SJSA1 (cell line): ENCODE results near the gene CALN1. TPM values are rescaled to one million over a fixed set of nuclear protein-coding genes. Genes with fewer than 3 reads are reported as not detected.
"Not testable (repeated sequence)": the region's sequence is repeated elsewhere in the genome, so short reads cannot be mapped to it uniquely, and the experiment has no call there.

Source experiments
- DNase-seq, 2 experiments: peaks; one replicate each; pipeline ENCODE4 v3.0.0-alpha.2; 2015 to 2020; ENCODE audit warnings: low spot score in 2 of 2, low read depth in 1 of 2
- H3K27ac ChIP-seq: fragments of 250-450 bp; sonication (Bioruptor Pico); 2 replicates; pipeline ENCODE4 v1.5.1; 2020; ENCODE audit warnings: mild to moderate bottlenecking, moderate library complexity
- H3K27me3 ChIP-seq: fragments of 250-450 bp; sonication (Bioruptor Pico); replicated peaks from 2 replicates; pipeline ENCODE4 v1.5.1; 2020; ENCODE audit warnings: mild to moderate bottlenecking, moderate library complexity
- H3K36me3 ChIP-seq: fragments of 250-450 bp; sonication (Bioruptor Pico); 2 replicates; pipeline ENCODE4 v1.5.1; 2020; ENCODE audit warnings: mild to moderate bottlenecking
- H3K4me1 ChIP-seq: fragments of 250-450 bp; sonication (Bioruptor Pico); replicated peaks from 2 replicates; pipeline ENCODE4 v1.6.1; 2021; ENCODE audit warnings: mild to moderate bottlenecking
- H3K4me3 ChIP-seq: fragments of 250-450 bp; sonication (Bioruptor Pico); 2 replicates; pipeline ENCODE4 v1.5.1; 2020; ENCODE audit warnings: mild to moderate bottlenecking
- H3K9me3 ChIP-seq: fragments of 250-450 bp; sonication (Bioruptor Pico); replicated peaks from 2 replicates; pipeline ENCODE4 v1.5.1; 2020; ENCODE audit warnings: mild to moderate bottlenecking
- total RNA-seq: library from RNA; depleted of rRNA; stranded (reverse); fragments of >200 nt; shearing (Covaris generic); gene quantifications from 2 replicates; pipeline ENCODE4 v1.2.3, GENCODE V29; 2014

The CALN1 gene
- total RNA-seq, 1 experiment from 2014 or later, result not detected

DNA sequence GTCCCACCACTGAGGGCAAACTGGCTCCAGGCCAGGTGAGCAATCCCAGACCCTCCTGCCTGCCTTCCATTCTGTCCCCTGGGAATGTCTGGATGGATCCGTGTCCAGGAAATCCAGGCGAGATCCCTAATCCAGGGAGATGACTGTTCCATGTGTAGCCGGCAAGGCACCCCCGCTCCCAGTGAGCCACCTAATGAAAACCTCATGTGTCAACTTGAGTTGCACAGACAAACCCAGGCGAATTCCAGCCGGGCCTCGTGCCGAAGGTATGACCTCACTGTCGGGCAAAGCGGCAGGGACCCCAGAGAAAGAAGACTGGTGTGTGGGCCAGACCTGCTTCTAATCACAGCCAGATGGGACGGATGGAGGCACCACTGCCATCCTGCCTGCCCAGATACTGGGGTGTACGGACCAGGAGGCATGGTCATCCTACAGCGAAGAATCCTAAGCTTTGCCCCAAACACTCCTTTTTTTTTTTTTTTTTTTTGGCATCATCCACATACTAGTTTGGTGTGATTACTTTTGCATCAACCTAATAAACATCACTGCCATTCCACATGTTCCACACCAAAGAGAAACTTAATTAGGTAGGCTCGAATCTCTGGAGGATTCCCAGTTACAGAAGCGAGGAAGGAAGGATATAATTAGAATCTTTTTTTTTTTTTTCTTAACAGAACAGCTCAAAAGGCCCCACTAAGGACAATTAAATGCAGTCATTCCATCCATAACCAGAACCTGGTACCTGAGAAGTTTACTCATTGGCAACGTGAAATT, 313.1 kb downstream of the CALN1 start:
- DNase-seq, result peak; percentile 37 to 70
- H3K4me3 ChIP-seq, result no peak overlapping the region

DNA sequence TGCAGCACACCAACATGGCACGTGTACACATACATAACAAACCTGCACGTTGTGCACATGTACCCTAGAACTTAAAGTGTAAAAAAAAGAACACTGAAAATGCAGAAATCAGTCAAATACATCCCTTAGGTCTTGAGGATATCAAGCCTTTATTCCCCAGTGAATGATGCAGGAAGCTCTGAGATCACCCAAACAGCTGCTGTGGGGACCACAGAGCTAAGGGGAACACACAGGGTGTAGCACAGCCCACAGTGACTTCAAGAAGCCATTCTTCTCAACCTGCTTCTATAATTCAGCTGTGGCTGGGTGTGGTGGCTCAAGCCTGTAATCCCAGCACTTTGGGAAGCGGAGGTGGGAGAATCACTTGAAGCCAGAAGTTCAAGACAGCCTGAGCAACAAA, 314.9 kb downstream of the CALN1 start:
- H3K27me3 ChIP-seq, result no peaks in the 10 kb centered on the region
- no peaks in the 10 kb centered on the region for H3K4me1 ChIP-seq
- H3K4me3 ChIP-seq, result no peak overlapping the region
- DNase-seq, result no peak
- no peaks in the 10 kb centered on the region; the same call in 1 of the 2 replicates for H3K9me3 ChIP-seq
- H3K36me3 ChIP-seq, result no peaks in the 10 kb centered on the region
- no peak overlapping the region for H3K27ac ChIP-seq

More for the DNA sequence above, 313.1 kb downstream of the CALN1 start:
- Histone ChIP-seq H3K9me3 (no peaks in the 10 kb centered on the region; the same call in 1 of the 2 replicates), H3K27ac (peak overlapping the region; percentile 26; the same call in 1 of the 2 replicates), H3K27me3 (no peaks in the 10 kb centered on the region), H3K36me3 (no peaks in the 10 kb centered on the region), H3K4me1 (no peaks in the 10 kb centered on the region)

DNA sequence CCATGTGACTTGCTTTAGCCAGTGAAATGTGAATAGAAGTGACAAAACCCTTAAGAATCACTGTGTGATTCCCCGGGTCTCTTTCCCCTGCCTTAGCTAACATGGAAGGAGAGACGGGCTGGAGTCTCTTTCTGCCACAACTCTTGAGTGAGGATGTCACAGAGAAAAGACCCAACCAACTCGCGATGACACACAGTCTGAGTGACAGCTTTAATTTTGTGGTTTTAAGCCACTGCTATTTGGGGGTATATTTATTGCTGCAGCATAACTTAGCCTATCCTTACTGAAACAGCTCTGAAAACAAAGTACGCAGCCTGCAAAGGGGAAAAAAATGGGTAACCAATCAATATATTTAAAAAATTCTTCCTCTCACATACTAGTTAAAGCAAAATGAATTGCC, 319.4 kb downstream of the CALN1 start:
- Histone ChIP-seq H3K4me3 (no peak overlapping the region), H3K27me3 (no peaks in the 10 kb centered on the region), H3K36me3 (no peaks in the 10 kb centered on the region), H3K9me3 (no peaks in the 10 kb centered on the region; the same call in 1 of the 2 replicates), H3K4me1 (no peaks in the 10 kb centered on the region), H3K27ac (no peak overlapping the region)
- DNase-seq, result no peak

DNA sequence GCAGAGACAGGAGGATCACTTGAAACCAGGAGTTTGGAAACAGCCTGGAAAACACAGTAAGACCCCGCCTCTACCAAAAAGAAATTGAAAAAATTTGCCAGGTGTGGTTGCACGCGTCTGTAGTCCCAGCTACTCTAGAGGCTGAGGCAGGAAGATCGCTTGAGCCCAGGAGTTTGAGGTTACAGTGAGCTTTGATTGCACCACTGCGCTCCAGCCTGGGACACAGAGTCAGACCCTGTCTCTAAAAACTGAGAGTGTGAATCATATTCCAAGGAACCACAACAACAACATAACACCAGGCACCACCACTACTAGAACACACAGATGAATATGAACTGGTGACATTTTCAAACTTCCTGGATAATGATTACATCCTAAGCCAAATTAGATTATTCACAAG, 324.2 kb downstream of the CALN1 start:
- Histone ChIP-seq H3K9me3 (no peaks in the 10 kb centered on the region), H3K4me3 (no peak overlapping the region), H3K36me3 (no peaks in the 10 kb centered on the region), H3K27ac (no peak overlapping the region), H3K27me3 (no peaks in the 10 kb centered on the region), H3K4me1 (no peaks in the 10 kb centered on the region)
- DNase-seq, result no peak

DNA sequence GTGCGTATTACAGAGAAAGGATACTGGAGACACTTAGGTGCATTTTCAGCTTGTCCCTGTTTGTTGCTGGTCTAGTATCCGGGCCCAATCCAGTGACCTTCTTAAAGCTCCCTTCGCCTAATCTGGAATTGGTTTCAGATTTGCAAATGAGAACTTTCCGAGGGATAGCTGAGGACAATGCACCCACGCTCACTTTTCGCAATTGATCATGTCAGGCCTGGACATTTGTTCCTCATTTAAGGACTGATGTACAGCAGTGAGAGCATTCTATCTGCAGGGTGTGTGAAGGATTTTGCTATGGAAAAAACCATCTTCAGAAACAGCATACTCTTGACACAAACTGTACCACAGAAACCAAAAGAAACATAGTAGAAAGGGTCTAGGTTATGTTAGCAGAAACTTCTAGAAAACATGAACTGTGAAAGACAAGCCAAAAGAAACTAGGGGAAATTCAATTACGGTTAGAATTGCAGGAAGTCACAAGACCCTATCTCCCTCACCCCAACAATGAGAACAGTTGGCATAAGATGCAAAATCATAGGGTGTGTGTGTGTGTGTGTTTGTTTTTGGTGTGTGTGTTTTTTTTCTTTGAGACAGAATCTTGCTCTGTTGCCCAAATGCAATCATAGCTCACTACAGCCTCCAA, 331.1 kb downstream of the CALN1 start:
- no peaks in the 10 kb centered on the region; the same call in 1 of the 2 replicates for H3K9me3 ChIP-seq
- H3K4me3 ChIP-seq, result no peak overlapping the region
- no peaks in the 10 kb centered on the region for H3K27me3 ChIP-seq
- no peak for DNase-seq
- H3K36me3 ChIP-seq, result no peaks in the 10 kb centered on the region
- no peaks in the 10 kb centered on the region for H3K4me1 ChIP-seq
- no peak overlapping the region for H3K27ac ChIP-seq

DNA sequence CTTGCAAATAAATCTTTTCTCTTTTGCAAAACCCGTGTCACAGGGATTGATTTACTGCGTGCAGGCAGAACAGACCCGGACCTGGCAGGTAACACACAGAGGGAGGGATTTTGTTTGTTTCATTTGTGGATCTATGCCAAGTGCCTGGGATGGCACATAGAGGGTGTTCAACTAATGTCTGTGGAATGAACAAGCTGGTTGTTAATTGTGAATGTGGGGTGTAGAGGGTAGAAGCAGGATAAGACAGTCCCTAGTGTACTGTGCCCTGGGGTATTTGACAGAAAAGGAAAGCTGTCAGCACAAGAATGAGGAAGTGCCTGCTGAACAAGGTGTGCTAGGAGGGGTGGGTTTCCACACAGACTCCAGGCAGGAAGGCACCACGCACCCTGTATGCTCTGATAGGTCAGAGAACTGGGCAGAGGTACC, 331.8 kb downstream of the CALN1 start:
- H3K27me3 ChIP-seq, result no peaks in the 10 kb centered on the region
- H3K36me3 ChIP-seq, result no peaks in the 10 kb centered on the region
- H3K4me1 ChIP-seq, result no peaks in the 10 kb centered on the region
- peaks cover 4% of the 10 kb centered on the region; the same call in 1 of the 2 replicates for H3K9me3 ChIP-seq
- H3K4me3 ChIP-seq, result no peak overlapping the region
- DNase-seq, result no peak
- H3K27ac ChIP-seq, result no peak overlapping the region

DNA sequence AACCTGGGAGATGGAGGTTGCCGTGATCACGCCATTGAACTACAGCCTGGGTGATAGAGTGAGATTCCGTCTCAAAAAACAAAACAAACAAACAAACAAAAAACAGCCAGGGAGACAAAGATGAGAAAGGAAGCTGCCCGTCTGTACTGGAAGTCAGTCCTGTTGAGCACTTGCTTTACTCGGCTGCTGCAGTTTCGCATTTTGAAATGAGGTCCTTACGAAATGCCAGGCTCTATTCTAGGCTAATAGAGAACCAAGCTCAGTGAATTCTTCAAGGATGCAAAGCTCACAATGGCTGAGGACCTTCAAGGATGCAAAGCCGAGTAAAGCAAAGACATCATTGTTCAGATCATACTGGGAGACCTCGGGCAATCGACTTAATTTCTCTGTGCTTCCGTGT, 333.3 kb downstream of the CALN1 start:
- H3K9me3 ChIP-seq, result peaks cover 5% of the 10 kb centered on the region; the same call in 1 of the 2 replicates
- no peaks in the 10 kb centered on the region for H3K36me3 ChIP-seq
- H3K4me3 ChIP-seq, result no peak overlapping the region
- no peaks in the 10 kb centered on the region for H3K27me3 ChIP-seq
- no peak for DNase-seq
- H3K27ac ChIP-seq, result no peak overlapping the region
- no peaks in the 10 kb centered on the region for H3K4me1 ChIP-seq

DNA sequence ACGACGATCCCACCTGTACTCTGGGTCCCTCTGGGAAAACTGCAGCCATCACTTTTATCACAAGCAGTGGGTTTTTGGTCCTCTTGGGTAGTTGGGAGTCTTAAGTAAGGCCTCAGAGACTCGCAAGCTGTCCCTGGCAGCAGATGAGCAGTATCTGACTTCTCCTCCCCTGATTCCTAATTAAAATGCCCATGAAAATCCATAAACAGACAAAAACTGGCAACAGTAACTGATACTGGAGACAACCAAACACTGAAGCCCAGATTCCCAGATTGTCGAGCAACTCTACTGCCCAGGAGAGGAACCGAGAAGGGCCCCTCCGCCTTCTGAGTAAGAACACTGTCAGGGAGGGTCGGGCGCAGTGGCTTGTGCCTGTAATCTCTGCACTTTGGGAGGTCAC, 333.8 kb downstream of the CALN1 start:
- no peaks in the 10 kb centered on the region for H3K36me3 ChIP-seq
- no peaks in the 10 kb centered on the region for H3K4me1 ChIP-seq
- peaks cover 5% of the 10 kb centered on the region; the same call in 1 of the 2 replicates for H3K9me3 ChIP-seq

DNA sequence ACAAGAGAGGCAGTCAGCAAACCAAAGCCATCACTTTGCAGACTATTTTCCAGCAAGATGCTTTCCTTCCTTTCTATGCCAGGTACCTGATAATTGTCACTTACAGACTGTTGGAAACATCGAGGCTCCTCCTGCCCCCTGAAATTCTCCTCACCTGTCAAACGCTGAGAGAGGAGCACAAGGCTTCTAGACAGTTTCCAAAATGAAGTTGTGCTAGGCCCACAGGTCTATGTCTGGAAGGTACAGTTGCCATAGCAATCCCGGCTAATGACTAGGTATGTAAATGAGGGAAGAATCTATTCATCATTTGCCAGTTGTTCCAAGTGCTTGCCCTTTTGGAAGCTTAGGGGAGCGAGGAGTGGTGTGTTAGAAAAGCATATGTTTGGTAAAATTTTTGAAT, 334.4 kb downstream of the CALN1 start:
- DNase-seq, result no peak
- Histone ChIP-seq H3K4me1 (no peaks in the 10 kb centered on the region), H3K36me3 (no peaks in the 10 kb centered on the region)

More for the DNA sequence above, 333.8 kb downstream of the CALN1 start:
- no peak overlapping the region for H3K4me3 ChIP-seq
- DNase-seq, result no peak
- H3K27ac ChIP-seq, result no peak overlapping the region
- no peaks in the 10 kb centered on the region for H3K27me3 ChIP-seq

DNA sequence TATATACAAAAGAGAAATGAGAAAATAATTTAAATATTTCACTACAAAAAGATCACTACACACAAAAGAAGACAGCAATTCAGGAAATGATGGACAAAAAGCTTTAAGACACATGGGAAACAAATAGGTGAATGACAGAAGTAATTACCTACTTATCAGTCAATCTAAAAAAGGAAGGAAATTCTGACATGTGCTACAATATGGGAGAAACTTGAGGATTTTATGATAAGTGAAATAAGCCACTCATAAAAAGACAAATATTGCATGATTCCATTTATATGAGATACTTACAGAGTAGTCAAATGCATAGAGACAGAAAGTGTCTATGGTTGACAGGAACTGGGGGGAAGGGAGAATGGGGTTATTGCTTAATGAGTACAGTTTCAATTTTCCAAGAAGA, 339.2 kb downstream of the CALN1 start:
- Histone ChIP-seq H3K9me3 (0 out of 2 replicates have a peak, but pooled peaks cover 7% of the 10 kb centered on the region), H3K27me3 (no peaks in the 10 kb centered on the region), H3K4me1 (no peaks in the 10 kb centered on the region), H3K36me3 (no peaks in the 10 kb centered on the region), H3K4me3 (no peak overlapping the region), H3K27ac (no peak overlapping the region)
- DNase-seq, result no peak

More for the DNA sequence above, 334.4 kb downstream of the CALN1 start:
- Histone ChIP-seq H3K27me3 (no peaks in the 10 kb centered on the region), H3K9me3 (peaks cover 5% of the 10 kb centered on the region; the same call in 1 of the 2 replicates), H3K27ac (no peak overlapping the region), H3K4me3 (no peak overlapping the region)

DNA sequence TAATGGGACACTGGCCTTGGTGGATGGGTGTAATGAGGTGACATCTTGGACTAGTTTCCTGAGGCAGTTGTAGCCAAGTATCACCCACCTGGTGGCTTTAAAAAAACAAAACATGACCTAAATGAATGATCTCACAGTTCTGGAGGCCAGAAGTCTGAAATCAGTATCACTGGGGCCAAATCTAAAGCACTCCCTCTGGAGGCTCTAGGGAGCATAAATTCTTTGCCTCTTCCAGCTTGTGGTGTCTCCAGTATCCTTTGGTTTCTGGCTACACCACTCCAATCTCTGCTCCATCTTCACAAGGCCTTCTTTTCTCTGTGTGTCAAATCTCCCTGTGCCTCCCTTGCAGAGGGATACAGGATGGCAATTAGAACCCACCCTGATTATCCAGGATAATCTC, 342.9 kb downstream of the CALN1 start:
- no peak for DNase-seq
- no peaks in the 10 kb centered on the region for H3K27me3 ChIP-seq
- H3K4me1 ChIP-seq, result no peaks in the 10 kb centered on the region
- no peak overlapping the region for H3K4me3 ChIP-seq
- H3K36me3 ChIP-seq, result no peaks in the 10 kb centered on the region
- H3K27ac ChIP-seq, result no peak overlapping the region
- H3K9me3 ChIP-seq, result 0 out of 2 replicates have a peak, but pooled peaks cover 2% of the 10 kb centered on the region

DNA sequence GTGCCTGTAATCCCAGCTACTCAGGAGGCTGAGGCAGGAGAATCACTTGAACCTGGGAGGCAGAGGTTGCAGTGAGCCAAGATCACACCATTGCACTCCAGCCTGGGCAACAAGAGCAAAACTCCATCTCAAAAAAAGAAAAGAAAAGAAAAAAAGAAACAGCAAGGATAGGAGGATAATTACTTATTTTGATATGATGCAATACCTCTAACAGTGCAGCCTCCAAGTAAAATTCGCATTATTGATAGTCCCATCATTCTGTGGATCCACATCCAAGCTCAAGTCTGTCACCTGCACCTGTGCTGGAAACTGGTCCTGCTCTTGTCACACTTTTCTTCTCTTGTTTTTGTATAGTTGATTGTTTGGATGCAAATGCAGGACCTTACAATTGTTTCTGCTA, 346.4 kb downstream of the CALN1 start:
- H3K9me3 ChIP-seq, DNase-seq, H3K36me3 ChIP-seq, H3K4me1 ChIP-seq, H3K27me3 ChIP-seq, H3K27ac ChIP-seq, H3K4me3 ChIP-seq: not testable (repeated sequence)

DNA sequence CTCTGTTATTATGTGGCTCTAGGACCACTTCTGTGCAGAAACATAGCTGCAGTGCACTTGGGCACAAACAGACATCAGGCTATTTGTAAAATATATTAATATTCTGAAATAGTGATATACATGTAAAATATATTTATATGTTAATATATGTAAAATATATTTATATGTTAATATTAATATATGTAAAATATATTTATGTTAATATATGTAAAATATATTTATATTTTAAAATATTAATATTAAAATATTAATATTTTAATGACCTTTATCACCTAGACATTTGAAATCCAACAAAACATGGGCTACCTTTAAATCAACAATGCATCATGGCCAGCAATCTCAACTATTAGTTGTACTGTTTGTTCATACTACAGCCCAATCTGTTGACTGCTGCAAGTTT, 347.2 kb downstream of the CALN1 start:
- no peaks in the 10 kb centered on the region for H3K27me3 ChIP-seq
- no peaks in the 10 kb centered on the region; the same call in 1 of the 2 replicates for H3K9me3 ChIP-seq
- no peaks in the 10 kb centered on the region for H3K36me3 ChIP-seq
- no peaks in the 10 kb centered on the region for H3K4me1 ChIP-seq
- H3K27ac ChIP-seq, result no peak overlapping the region
- no peak overlapping the region for H3K4me3 ChIP-seq
- no peak for DNase-seq

DNA sequence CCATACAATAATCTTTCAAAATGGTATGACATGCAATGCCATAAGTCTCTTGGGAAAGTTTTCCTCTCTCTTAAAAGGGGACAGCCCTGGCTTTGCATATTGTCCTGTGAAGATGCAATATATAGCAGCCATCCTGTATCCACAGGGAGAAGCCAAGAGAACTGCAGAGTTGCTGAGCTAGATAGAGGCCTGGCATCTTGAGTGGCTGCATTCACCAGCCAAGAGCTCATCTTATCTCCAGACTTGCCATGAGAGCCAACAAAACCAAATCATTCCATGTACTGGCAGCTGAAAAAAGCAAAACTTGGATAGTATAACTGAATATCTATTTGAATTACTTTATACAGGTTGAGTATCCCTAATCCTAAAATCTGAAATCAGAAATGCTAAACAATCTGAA, 348.8 kb downstream of the CALN1 start:
- no peak overlapping the region for H3K4me3 ChIP-seq
- no peaks in the 10 kb centered on the region; the same call in 1 of the 2 replicates for H3K9me3 ChIP-seq
- H3K27ac ChIP-seq, result no peak overlapping the region
- H3K4me1 ChIP-seq, result no peaks in the 10 kb centered on the region
- no peaks in the 10 kb centered on the region for H3K36me3 ChIP-seq
- no peak for DNase-seq
- no peaks in the 10 kb centered on the region for H3K27me3 ChIP-seq
